HepG2 (cell line): ENCODE measurements around the gene PRELID2.

ENCODE experiments used
- CBX5 ChIP-seq: sonication (generic); formaldehyde crosslinking; IDR thresholded peaks from 2 replicates; pipeline ENCODE4 v1.4.0; 2020; ENCODE audit warnings: missing genetic modification reagents, borderline replicate concordance
- CREB1 ChIP-seq, 2 experiments: fragments of 450-650 bp in 1 of 2; IDR thresholded peaks; 2 replicates each; pipeline ENCODE4 v1.6.1; 2016 to 2017; ENCODE audit warnings: control low read depth in 1 of 2, mild to moderate bottlenecking in 1 of 2, missing compliant biosample characterization in 1 of 2, missing genetic modification characterization in 1 of 2
- CTCF ChIP-seq: sonication (generic); formaldehyde crosslinking; IDR thresholded peaks from 2 replicates; pipeline ENCODE4 v1.5.0; 2020; ENCODE audit warnings: mild to moderate bottlenecking, missing genetic modification reagents, moderate library complexity
- ELF1 ChIP-seq: sonication (generic); formaldehyde crosslinking; IDR thresholded peaks from 2 replicates; pipeline ENCODE4 v1.4.0; 2020; ENCODE audit warnings: missing genetic modification reagents
- FOXK1 ChIP-seq: sonication (generic); formaldehyde crosslinking; IDR thresholded peaks from 2 replicates; pipeline ENCODE4 v1.4.0; 2020; ENCODE audit warnings: low read depth, missing genetic modification reagents, borderline replicate concordance
- FOXP4 ChIP-seq: sonication (generic); formaldehyde crosslinking; IDR thresholded peaks from 2 replicates; pipeline ENCODE4 v1.4.0; 2020; ENCODE audit warnings: missing genetic modification reagents
- KDM5A ChIP-seq: fragments of 200-600 bp; sonication (generic); IDR thresholded peaks from 2 replicates; pipeline ENCODE4 v1.7.0; 2018; ENCODE audit warnings: antibody characterized with exemption, mild to moderate bottlenecking, low read length, borderline replicate concordance
- KLF9 ChIP-seq: IDR thresholded peaks from 2 replicates; pipeline ENCODE4 v1.6.1; 2016; ENCODE audit warnings: low read depth
- PHF21A ChIP-seq: sonication (generic); formaldehyde crosslinking; IDR thresholded peaks from 2 replicates; pipeline ENCODE4 v1.5.0; 2020; ENCODE audit warnings: mild to moderate bottlenecking, missing genetic modification reagents
- SRSF9 ChIP-seq: fragments of 200-400 bp; formaldehyde crosslinking; IDR thresholded peaks from 2 replicates; pipeline ENCODE4 v1.6.1; 2018; ENCODE audit warnings: borderline replicate concordance, mild to moderate bottlenecking, low read depth, low read length; ENCODE audit not compliant: insufficient read depth, poor library complexity, severe bottlenecking
- TAF1 ChIP-seq: sonication (generic); formaldehyde crosslinking; IDR thresholded peaks from 2 replicates; pipeline ENCODE4 v1.4.0; 2020; ENCODE audit warnings: missing genetic modification reagents
- ZFP91 ChIP-seq: sonication (generic); formaldehyde crosslinking; IDR thresholded peaks from 2 replicates; pipeline ENCODE4 v1.9.0; 2022; ENCODE audit warnings: missing genetic modification reagents, mild to moderate bottlenecking, borderline replicate concordance
- ZNF121 ChIP-seq: sonication (generic); formaldehyde crosslinking; IDR thresholded peaks from 2 replicates; pipeline ENCODE4 v1.5.0; 2020; ENCODE audit warnings: mild to moderate bottlenecking, missing genetic modification reagents
- ZNF687 ChIP-seq: sonication (generic); formaldehyde crosslinking; IDR thresholded peaks from 2 replicates; pipeline ENCODE4 v1.5.1; 2020; ENCODE audit warnings: mild to moderate bottlenecking, missing genetic modification reagents, moderate library complexity

- no peak for TF ChIP-seq ELF1 (CRISPR knock-in tag)
- no peak for TF ChIP-seq CTCF (CRISPR knock-in tag)
- no peak for TF ChIP-seq ZNF687 (CRISPR knock-in tag)
- TF ChIP-seq CBX5 (CRISPR knock-in tag): no peak
- no peak for TF ChIP-seq CREB1 (IDR thresholded peaks at IDR 0.05)
- no peak for TF ChIP-seq CREB1 (CRISPR knock-in tag; IDR thresholded peaks at IDR 0.05)
- TF ChIP-seq PHF21A (CRISPR knock-in tag): no peak
- no peak for TF ChIP-seq KLF9 (CRISPR knock-in tag)
- TF ChIP-seq KDM5A: no peak
- no peak for TF ChIP-seq TAF1
- TF ChIP-seq SRSF9: no peak
- no peak for TF ChIP-seq ZFP91
- TF ChIP-seq ZNF121 (CRISPR knock-in tag): no peak
- no peak for TF ChIP-seq FOXK1
- no peak for TF ChIP-seq FOXP4 (CRISPR knock-in tag)
These were observed 32.7 kb upstream of the PRELID2 start for GRCh38 chr5:145867806-145868205.
